K562 (cell line): Measurements from ENCODE around the gene FAM131C. TPM values are rescaled to one million over a fixed set of nuclear protein-coding genes. Genes with fewer than 3 reads are reported as not detected.
A peak's percentile ranks its signal among the peaks of the same experiment; 100 is the strongest.

ENCODE experiments used
- ATAC-seq: fragments of 200-7000 bp; cut with Tn5 transposase; 3 replicates; pipeline ENCODE4 v1.9.1; 2020; ENCODE audit warnings: moderate library complexity
- BruUV-seq: library from RNA; stranded (reverse); fragments of 400-500 nt; replicated peaks from 2 replicates; lab custom pipeline; 2021; lab: Mats Ljungman, UMichigan
- CTCF ChIA-PET: fragments of 300-600 bp; formaldehyde crosslinking; extraction: SDS; loops from one replicate; lab custom pipeline; 2021; ENCODE audit warnings: low intra/inter-chr PET ratio; lab: Yijun Ruan, JAX
- POLR2A ChIA-PET: fragments of 300-600, 350-650 bp; sonication (Branson Sonifier 250); formaldehyde crosslinking; extraction: SDS; loops from one replicate; lab custom pipeline; 2021; ENCODE audit warnings: antibody characterized with exemption, inconsistent platforms; lab: Yijun Ruan, JAX
- DNase-seq, 4 experiments: peaks; one replicate each; pipeline versions ENCODE4 v3.0.0 to v3.0.0-alpha.2; 2011 to 2018; ENCODE audit warnings: low spot score in 3 of 4, mixed read lengths in 3 of 4; ENCODE audit errors: extremely low read depth in 1 of 4
- FAIRE-seq: peaks from 2 replicates; lab custom pipeline; 2011; peaks lifted over from hg19 to GRCh38; lab: Jason Lieb, UNC
- H2AFZ ChIP-seq: 2 replicates; pipeline ENCODE4 v1.6.0; 2011; ENCODE audit warnings: low read depth, low read length, control low read depth, inconsistent platforms
- H3K27ac ChIP-seq: fragments of 200-600 bp; 3 replicates; pipeline ENCODE4 v1.8.0; 2011; ENCODE audit warnings: low read depth, mild to moderate bottlenecking, control low read depth, inconsistent platforms, low read length, moderate library complexity, mixed read lengths; ENCODE audit errors: extremely low read depth
- H3K27me3 ChIP-seq, 2 experiments: fragments of 300-600 bp in 1 of 2; 2 replicates in 1 of 2; 3 replicates in 1 of 2; pipeline versions ENCODE4 v1.6.0 to v1.8.0; 2011; ENCODE audit warnings: inconsistent platforms in 2 of 2, low read length in 2 of 2, mild to moderate bottlenecking in 1 of 2, mixed read lengths in 1 of 2, moderate library complexity in 1 of 2; ENCODE audit not compliant: control insufficient read depth in 2 of 2, insufficient read depth in 2 of 2
- H3K36me3 ChIP-seq: fragments of 300-600 bp; 3 replicates; pipeline ENCODE4 v1.8.0; 2011; ENCODE audit warnings: mild to moderate bottlenecking, low read length, inconsistent platforms; ENCODE audit not compliant: control insufficient read depth, insufficient read depth
- H3K4me1 ChIP-seq, 2 experiments: fragments of 200-600 bp in 1 of 2; replicated peaks in 1 of 2; 2 replicates in 1 of 2; 3 replicates in 1 of 2; pipeline versions ENCODE4 v1.5.1 to v1.8.0; 2011; ENCODE audit warnings: inconsistent platforms in 2 of 2, low read length in 2 of 2, mild to moderate bottlenecking in 1 of 2, mixed read lengths in 1 of 2, moderate library complexity in 1 of 2; ENCODE audit not compliant: control insufficient read depth in 2 of 2, insufficient read depth in 2 of 2
- H3K4me2 ChIP-seq: 2 replicates; pipeline ENCODE4 v1.6.1; 2011; ENCODE audit warnings: low read length, control low read depth, inconsistent platforms, mixed read lengths; ENCODE audit not compliant: insufficient read depth
- H3K4me3 ChIP-seq: fragments of 200-600 bp; sonication (generic), shearing (Covaris generic); 2 replicates; pipeline ENCODE4 v1.5.1; 2016; ENCODE audit warnings: control low read depth, inconsistent platforms
- H3K79me2 ChIP-seq: fragments of 200-600 bp; 3 replicates; pipeline ENCODE4 v1.8.0; 2011; ENCODE audit warnings: low read length, inconsistent platforms; ENCODE audit not compliant: control insufficient read depth, insufficient read depth
- H3K9ac ChIP-seq, 2 experiments: 2 replicates each; pipeline versions ENCODE4 v1.6.0 to v1.6.1; 2011; ENCODE audit warnings: low read depth in 2 of 2, low read length in 2 of 2, control low read depth in 1 of 2, inconsistent platforms in 1 of 2, mild to moderate bottlenecking in 1 of 2, mixed read lengths in 1 of 2; ENCODE audit not compliant: insufficient read depth in 1 of 2
- H3K9me1 ChIP-seq: one replicate; pipeline ENCODE4 v1.6.0; 2011; ENCODE audit warnings: inconsistent platforms, mild to moderate bottlenecking, low read length, moderate library complexity; ENCODE audit not compliant: control insufficient read depth, insufficient read depth
- H3K9me3 ChIP-seq: replicated peaks from 2 replicates; pipeline ENCODE4 v1.5.1; 2011; ENCODE audit warnings: low read depth, low read length, inconsistent platforms; ENCODE audit not compliant: control insufficient read depth, insufficient read depth
- H4K20me1 ChIP-seq: replicated peaks from 2 replicates; pipeline ENCODE4 v1.6.1; 2011; ENCODE audit warnings: low read length, inconsistent platforms, mixed read lengths; ENCODE audit not compliant: control insufficient read depth, insufficient read depth
- ARHGAP35 ChIP-seq: fragments of 450-650 bp; IDR thresholded peaks from 2 replicates; pipeline ENCODE4 v1.6.1; 2018; ENCODE audit not compliant: partially characterized antibody
- CHD4 ChIP-seq: fragments of 200-600 bp; sonication (generic); IDR thresholded peaks from 3 replicates; pipeline ENCODE4 v1.6.1; 2012; ENCODE audit warnings: low read depth, mild to moderate bottlenecking, mixed read lengths, low read length, inconsistent platforms; ENCODE audit not compliant: insufficient read depth, insufficient replicate concordance, poor library complexity, severe bottlenecking
- FOSL1 ChIP-seq: fragments of 200-800 bp; sonication (Bioruptor generic); conservative IDR thresholded peaks from 2 replicates; pipeline ENCODE4 v1.6.1; 2016; ENCODE audit warnings: missing genetic modification characterization, missing compliant biosample characterization
- FOXK2 ChIP-seq, 2 experiments: fragments of 450-650 bp; IDR thresholded peaks in 1 of 2; conservative IDR thresholded peaks in 1 of 2; 2 replicates each; pipeline ENCODE4 v1.6.1; 2016; ENCODE audit warnings: low read depth in 2 of 2, mild to moderate bottlenecking in 1 of 2
- HMGN3 ChIP-seq: IDR thresholded peaks from 2 replicates; pipeline ENCODE4 v1.6.1; 2011; ENCODE audit warnings: borderline replicate concordance, low read depth, mild to moderate bottlenecking, mixed read lengths, low read length; ENCODE audit not compliant: insufficient read length; ENCODE audit errors: extremely low read depth
- ZFP36 ChIP-seq: fragments of 150-350 bp; IDR thresholded peaks from 2 replicates; pipeline ENCODE4 v1.6.1; 2018; ENCODE audit warnings: low read length, low read depth; ENCODE audit not compliant: partially characterized antibody
- ZNF507 ChIP-seq: conservative IDR thresholded peaks from 2 replicates; pipeline ENCODE4 v1.6.1; 2017; ENCODE audit warnings: missing genetic modification characterization, missing compliant biosample characterization
- WGBS: fragments of 100-300 bp; shearing (Covaris generic); methylation state at CpG from one replicate; pipeline ENCODE4 v1.1.6; 2016; ENCODE audit warnings: low coverage, mixed read lengths; ENCODE audit not compliant: insufficient coverage; ENCODE audit errors: missing lambda C conversion rate; 5-methylcytosine and 5-hydroxymethylcytosine counted together
- in situ Hi-C: fragments of 300-500 bp; cut with MboI; formaldehyde crosslinking; loops from 4 replicates; pipeline ENCODE4 v1.15.0; 2018; ENCODE audit warnings: inconsistent platforms, mixed read lengths
- intact Hi-C: fragments of 100-400 bp; cut with micrococcal nuclease; formaldehyde crosslinking; loops from 2 replicates; pipeline ENCODE4 v1.14.2; 2022
- polyA plus RNA-seq, 8 experiments: library from polyadenylated mRNA; depleted of rRNA in 4 of 8; stranded (reverse) in 5 of 8; unstranded in 3 of 8; fragments of >200 nt; fragmentation: Nextera tagmentation in 2 of 8; fragmentation: Illumina TruSeq in 1 of 8; extraction: Ambion mirVana in 2 of 8; extraction: Trizol in 1 of 8; gene quantifications; 2 replicates each; pipeline versions ENCODE4 v1.2.1 to v1.2.3, GENCODE V29; 2011 to 2014; ENCODE audit warnings: inconsistent platforms in 1 of 8, missing spikeins in 1 of 8
- total RNA-seq, 7 experiments: library from RNA; depleted of rRNA in 6 of 7; stranded (reverse); fragments of >200 nt in 6 of 7; fragmentation: Illumina TruSeq in 2 of 7; extraction: Trizol in 2 of 7; gene quantifications; 2 replicates each; pipeline versions ENCODE4 v1.2.1 to v1.2.3, GENCODE V29; 2011 to 2021; ENCODE audit warnings: low replicate concordance in 1 of 7
- TF ChIP-seq, protein P1 (sequence below): fragments of 150-350 bp; IDR thresholded peaks from 2 replicates; pipeline ENCODE4 v1.6.1; 2014; ENCODE audit warnings: low read depth, mild to moderate bottlenecking, low read length, borderline replicate concordance

Gene FAM131C
- total and polyA plus RNA-seq, 9 of the 15 experiments (the other 6 are each of a cell fraction or from before 2014, with no cell fraction given), result 0.10 to 0.29 (median 0.16) TPM; not detected in 6

DNA sequence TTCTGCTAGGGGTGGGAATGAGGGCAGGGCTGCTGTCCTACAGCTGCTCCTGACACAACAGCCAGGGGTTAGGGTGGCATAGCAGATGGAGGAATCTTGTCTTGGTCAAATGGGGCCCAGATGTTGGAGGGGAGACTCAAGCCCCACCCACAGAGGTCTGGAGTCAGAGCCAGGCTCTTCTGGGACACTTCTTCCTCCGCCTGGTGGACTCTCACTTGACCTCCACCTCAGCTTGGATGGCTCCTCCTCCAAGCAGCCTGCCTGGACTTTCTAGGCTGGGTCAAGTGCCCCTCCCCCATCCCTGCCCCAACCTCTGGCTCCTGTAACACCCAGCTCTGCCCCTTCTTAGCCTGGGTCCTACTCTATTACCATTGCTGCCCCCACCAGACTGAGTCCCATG lies 47.0 kb upstream of the FAM131C start:
- in situ Hi-C loops, result no loop called here
- intact Hi-C loops, result no loop called here
- Histone ChIP-seq H3K36me3 (no peaks in the 10 kb centered on the region), H3K9ac (peak overlapping the region in 1 of 2 experiments; percentile 43; a peak in 1 of 4 replicates), H4K20me1 (no peaks in the 10 kb centered on the region), H3K79me2 (no peaks in the 10 kb centered on the region), H3K4me3 (no peak overlapping the region), H3K27me3 (no peaks in the 10 kb centered on the region), H3K4me2 (no peak overlapping the region), H3K9me1 (no peaks in the 10 kb centered on the region), H3K4me1 (peaks cover 6 to 33% of the 10 kb centered on the region in 2 experiments; a peak in 4 of 5 replicates), H3K27ac (no peak overlapping the region), H3K9me3 (no peaks in the 10 kb centered on the region), H2AFZ (no peak overlapping the region)
- peak; percentile 75 for ATAC-seq
- FAIRE-seq, result peak; percentile 37
- WGBS, result 50% methylated on average over 1 of the region's 1 CpG
- ChIA-PET POLR2A (interaction anchor here (0.6 to 1.4 kb wide), 5 partner anchors 8 to 217 kb away, joined by 3 to 5 read pairs (median 3); no protein-coding TSS in a partner anchor), CTCF (no interaction called here)
- no peak for TF ChIP-seq FOXK2 (conservative IDR thresholded peaks at IDR 0.05 in 1 of 2, IDR thresholded peaks at IDR 0.05 in 1 of 2; ENCODE audit: low read depth in 2 of 2)
- no peak for TF ChIP-seq ZNF507 (tag)
- TF ChIP-seq HMGN3, result no peak
- TF ChIP-seq, protein P1, sequence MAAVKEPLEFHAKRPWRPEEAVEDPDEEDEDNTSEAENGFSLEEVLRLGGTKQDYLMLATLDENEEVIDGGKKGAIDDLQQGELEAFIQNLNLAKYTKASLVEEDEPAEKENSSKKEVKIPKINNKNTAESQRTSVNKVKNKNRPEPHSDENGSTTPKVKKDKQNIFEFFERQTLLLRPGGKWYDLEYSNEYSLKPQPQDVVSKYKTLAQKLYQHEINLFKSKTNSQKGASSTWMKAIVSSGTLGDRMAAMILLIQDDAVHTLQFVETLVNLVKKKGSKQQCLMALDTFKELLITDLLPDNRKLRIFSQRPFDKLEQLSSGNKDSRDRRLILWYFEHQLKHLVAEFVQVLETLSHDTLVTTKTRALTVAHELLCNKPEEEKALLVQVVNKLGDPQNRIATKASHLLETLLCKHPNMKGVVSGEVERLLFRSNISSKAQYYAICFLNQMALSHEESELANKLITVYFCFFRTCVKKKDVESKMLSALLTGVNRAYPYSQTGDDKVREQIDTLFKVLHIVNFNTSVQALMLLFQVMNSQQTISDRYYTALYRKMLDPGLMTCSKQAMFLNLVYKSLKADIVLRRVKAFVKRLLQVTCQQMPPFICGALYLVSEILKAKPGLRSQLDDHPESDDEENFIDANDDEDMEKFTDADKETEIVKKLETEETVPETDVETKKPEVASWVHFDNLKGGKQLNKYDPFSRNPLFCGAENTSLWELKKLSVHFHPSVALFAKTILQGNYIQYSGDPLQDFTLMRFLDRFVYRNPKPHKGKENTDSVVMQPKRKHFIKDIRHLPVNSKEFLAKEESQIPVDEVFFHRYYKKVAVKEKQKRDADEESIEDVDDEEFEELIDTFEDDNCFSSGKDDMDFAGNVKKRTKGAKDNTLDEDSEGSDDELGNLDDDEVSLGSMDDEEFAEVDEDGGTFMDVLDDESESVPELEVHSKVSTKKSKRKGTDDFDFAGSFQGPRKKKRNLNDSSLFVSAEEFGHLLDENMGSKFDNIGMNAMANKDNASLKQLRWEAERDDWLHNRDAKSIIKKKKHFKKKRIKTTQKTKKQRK, result no peak
- TF ChIP-seq FOSL1 (tag), result no peak
- TF ChIP-seq ARHGAP35, result no peak
- peak; percentile 12 for TF ChIP-seq CHD4
- TF ChIP-seq ZFP36, result peak; percentile 95
- BruUV-seq, result no TSS peak
- peak in 3 of 4 experiments; percentile 41 to 66 (median 59) for DNase-seq
